Measurements from ENCODE around the gene SRPRA.

Gene SRPRA

GRCh38 chr11:126268708-126269579, at the start of gene SRPRA, which contains the start of gene FOXRED1:
SRPRA (minus strand) TSS chr11:126268895; CDS start chr11:126268804, 91 bp downstream.
FOXRED1 (plus strand) TSS chr11:126269154; CDS start chr11:126269207, 53 bp downstream.
- peak within 1 kb of the TSS; percentile 82 for H3K4me3 ChIP-seq (replicated peaks; ENCODE audit: low read depth, low read length)
- peak; percentile 95 for DNase-seq (ENCODE audit: extremely low read depth, low read depth)
- TF ChIP-seq CTCF (IDR thresholded peaks at IDR 0.05; ENCODE audit: low read depth, low read length, missing control alignments) = no peak

DNA sequence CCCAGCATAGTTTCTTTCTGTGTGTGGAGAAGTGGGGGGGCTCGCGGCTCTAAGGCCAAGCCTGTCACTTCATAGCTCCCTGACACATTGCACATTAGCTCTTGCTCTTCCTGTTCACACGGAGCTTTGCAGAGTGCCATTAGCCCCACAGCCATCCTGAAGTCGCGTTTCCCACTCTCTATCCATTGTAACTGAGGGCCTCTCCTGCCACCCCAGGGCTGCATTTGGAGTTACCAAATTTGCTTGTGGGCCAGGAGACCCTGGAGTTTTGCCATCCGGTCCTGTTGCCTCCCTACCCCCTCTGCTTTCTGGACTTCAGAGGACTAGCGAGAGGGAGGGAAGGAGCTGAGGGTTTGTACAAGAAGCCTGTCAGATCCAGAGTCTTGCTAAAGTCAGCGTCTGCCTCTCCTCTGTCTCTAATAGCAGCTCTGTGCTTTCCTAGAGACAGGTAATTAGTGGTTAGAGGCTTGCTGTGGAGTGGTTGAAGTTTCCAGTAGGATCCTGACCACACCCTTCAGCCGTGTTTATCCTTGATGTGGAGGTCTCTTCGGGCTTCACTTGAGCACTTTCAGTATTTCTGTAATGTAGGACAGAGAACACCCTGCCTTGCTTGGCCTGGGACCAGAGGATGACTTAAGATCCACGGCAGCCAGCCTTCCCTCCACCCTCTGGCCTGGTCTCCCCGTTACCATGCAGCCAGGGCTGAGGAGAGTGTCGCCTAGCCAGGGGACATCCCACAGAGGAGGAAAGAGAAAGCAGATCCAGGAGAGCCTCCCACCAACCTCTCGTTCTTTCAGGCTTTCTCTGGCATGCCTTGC, 49.3 kb upstream of the SRPRA start:
- DNase-seq (ENCODE audit: extremely low read depth, low read depth) = peak; percentile 65
- peak overlapping the region; percentile 24 for H3K4me3 ChIP-seq (replicated peaks; ENCODE audit: low read depth, low read length)

DNA sequence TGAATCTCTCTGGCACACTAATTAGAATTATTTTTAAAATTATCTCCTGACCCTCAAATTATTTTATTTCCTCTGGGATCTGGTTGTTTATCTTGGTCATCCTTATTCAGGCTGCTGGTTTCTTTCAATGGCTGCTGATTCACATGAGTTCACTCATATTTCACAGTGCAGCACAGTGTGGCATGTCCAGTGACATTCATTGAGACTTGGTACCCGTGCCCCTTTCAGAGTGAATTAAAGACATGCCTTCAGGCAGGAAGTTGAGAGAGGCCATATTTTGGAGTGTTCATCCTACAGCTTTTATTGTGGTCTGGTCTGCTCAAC, 48.7 kb upstream of the SRPRA start:
- no peak for DNase-seq (ENCODE audit: extremely low read depth, low read depth)
- TF ChIP-seq CTCF (IDR thresholded peaks at IDR 0.05; ENCODE audit: low read depth, low read length, missing control alignments) = no peak

More for the DNA sequence above, 49.3 kb upstream of the SRPRA start:
- TF ChIP-seq CTCF (IDR thresholded peaks at IDR 0.05; ENCODE audit: low read depth, low read length, missing control alignments) = no peak

GRCh38 chr11:126313826-126314225, 45.1 kb upstream of the SRPRA start:
- no peak overlapping the region for H3K4me3 ChIP-seq (replicated peaks; ENCODE audit: low read depth, low read length)
- TF ChIP-seq CTCF (IDR thresholded peaks at IDR 0.05; ENCODE audit: low read depth, low read length, missing control alignments) = no peak
- DNase-seq (ENCODE audit: extremely low read depth, low read depth) = no peak

More for the DNA sequence above, 48.7 kb upstream of the SRPRA start:
- H3K4me3 ChIP-seq (replicated peaks; ENCODE audit: low read depth, low read length) = peak overlapping the region; percentile 24; the same call in 1 of the 2 replicates

DNA sequence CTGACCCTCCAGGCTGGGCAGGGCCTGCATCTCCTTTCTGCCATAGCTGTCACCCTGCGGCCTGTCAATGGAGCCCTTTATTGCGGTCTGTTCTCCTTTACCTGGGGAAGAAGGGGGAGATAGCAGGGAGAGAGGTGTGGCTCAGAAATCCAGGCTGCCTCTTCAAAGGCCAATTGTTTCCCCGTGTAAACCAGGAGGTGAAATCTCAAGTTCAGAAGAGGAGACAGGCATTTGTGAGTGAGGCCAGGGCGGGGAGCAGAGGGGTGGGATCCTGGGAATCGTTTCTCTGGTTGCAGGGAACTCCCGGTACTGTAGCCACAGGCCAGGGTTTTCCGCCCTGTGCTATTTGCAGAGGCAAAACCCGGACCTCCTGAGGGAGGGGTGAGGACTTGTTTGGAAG, 44.3 kb upstream of the SRPRA start:
- DNase-seq (ENCODE audit: extremely low read depth, low read depth) = no peak
- no peak for TF ChIP-seq CTCF (IDR thresholded peaks at IDR 0.05; ENCODE audit: low read depth, low read length, missing control alignments)
- H3K4me3 ChIP-seq (replicated peaks; ENCODE audit: low read depth, low read length) = no peak overlapping the region

DNA sequence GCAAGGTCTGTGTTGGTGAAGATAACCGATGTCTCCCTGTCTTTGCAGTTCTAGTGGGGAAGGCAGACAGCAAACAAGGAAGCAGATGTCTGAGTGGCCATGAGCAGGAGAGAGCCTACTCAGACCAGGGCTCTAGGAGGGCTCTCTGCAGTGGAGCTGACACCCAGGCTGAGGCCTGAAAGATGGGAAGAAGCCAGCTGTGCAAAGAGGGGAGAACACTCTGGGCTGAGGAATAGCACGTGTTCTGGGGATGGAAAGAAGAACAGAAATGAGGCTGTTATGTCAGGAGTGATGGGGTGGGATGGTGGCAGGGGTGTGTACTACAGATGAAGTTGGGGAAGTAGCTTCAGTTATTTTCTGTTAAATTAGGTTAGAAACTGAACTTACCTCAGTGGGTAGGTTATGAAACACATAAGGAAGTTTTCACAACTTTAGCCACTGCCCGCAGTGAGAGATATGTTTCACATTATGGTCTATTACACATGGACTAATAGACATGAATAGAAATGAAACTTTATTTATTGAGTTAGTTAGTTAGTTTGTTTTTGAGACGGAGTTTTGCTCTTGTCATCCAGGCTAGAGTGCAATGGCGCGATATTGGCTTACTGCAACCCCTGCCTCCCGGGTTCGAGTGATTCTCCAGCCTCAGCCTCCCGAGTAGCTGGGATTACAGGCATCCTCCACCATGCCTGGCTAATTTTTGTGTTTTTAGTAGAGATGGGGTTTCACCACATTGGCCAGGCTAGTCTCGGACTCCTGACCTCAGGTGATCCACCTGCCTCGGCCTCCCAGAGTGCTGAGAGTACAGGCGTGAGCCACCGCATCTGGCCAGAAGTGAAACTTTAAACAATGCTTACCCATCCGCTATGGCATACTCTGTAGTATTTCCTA, 43.0 kb upstream of the SRPRA start:
- H3K4me3 ChIP-seq (replicated peaks; ENCODE audit: low read depth, low read length) = no peak overlapping the region
- TF ChIP-seq CTCF (IDR thresholded peaks at IDR 0.05; ENCODE audit: low read depth, low read length, missing control alignments) = no peak
- DNase-seq (ENCODE audit: extremely low read depth, low read depth) = no peak
